Endodermal cell (in vitro differentiated cells): Measurements from ENCODE around the gene MYO1B. TPM values are rescaled to one million over a fixed set of nuclear protein-coding genes. Genes with fewer than 3 reads are reported as not detected.

Experiments
- DNase-seq: peaks from one replicate; pipeline ENCODE4 v3.0.0-alpha.2; 2017
- H3K27ac ChIP-seq: 2 replicates; pipeline ENCODE4 v1.5.1; 2013; ENCODE audit warnings: mild to moderate bottlenecking, low read depth, low read length, moderate library complexity
- H3K27me3 ChIP-seq: 2 replicates; pipeline ENCODE4 v1.6.1; 2013; ENCODE audit warnings: mild to moderate bottlenecking, low read length, moderate library complexity; ENCODE audit not compliant: insufficient read depth, control insufficient read depth, poor library complexity, severe bottlenecking
- H3K36me3 ChIP-seq: 2 replicates; pipeline ENCODE4 v1.7.0; 2013; ENCODE audit warnings: mild to moderate bottlenecking, low read length, moderate library complexity; ENCODE audit not compliant: control insufficient read depth, insufficient read depth
- H3K4me1 ChIP-seq: one replicate; pipeline ENCODE4 v1.7.0; 2013; ENCODE audit warnings: low read length; ENCODE audit not compliant: control insufficient read depth, insufficient read depth
- H3K4me3 ChIP-seq: 2 replicates; pipeline ENCODE4 v1.5.1; 2013; ENCODE audit warnings: mild to moderate bottlenecking, low read length, moderate library complexity
- H3K9ac ChIP-seq: 2 replicates; pipeline ENCODE4 v1.6.1; 2013; ENCODE audit warnings: mild to moderate bottlenecking, low read length, moderate library complexity; ENCODE audit not compliant: poor library complexity, severe bottlenecking; ENCODE audit errors: extremely low read depth
- H3K9me3 ChIP-seq: 2 replicates; pipeline ENCODE4 v1.6.1; 2013; ENCODE audit warnings: mild to moderate bottlenecking, low read length, moderate library complexity; ENCODE audit not compliant: control insufficient read depth
- H3K27ac Mint-ChIP-seq: 2 replicates; pipeline ENCODE4 v1.8.0; 2020; ENCODE audit warnings: mixed read lengths
- H3K27me3 Mint-ChIP-seq: 2 replicates; pipeline ENCODE4 v1.8.0; 2021; ENCODE audit warnings: mild to moderate bottlenecking, mixed read lengths; ENCODE audit not compliant: insufficient read depth
- H3K36me3 Mint-ChIP-seq: 2 replicates; pipeline ENCODE4 v1.8.0; 2020; ENCODE audit warnings: low read depth, mixed read lengths
- H3K4me1 Mint-ChIP-seq: 2 replicates; pipeline ENCODE4 v1.8.0; 2020; ENCODE audit warnings: mixed read lengths
- H3K4me3 Mint-ChIP-seq: 2 replicates; pipeline ENCODE4 v1.8.0; 2020; ENCODE audit warnings: mild to moderate bottlenecking, moderate library complexity, mixed read lengths
- H3K9me3 Mint-ChIP-seq: 2 replicates; pipeline ENCODE4 v1.8.0; 2020; ENCODE audit warnings: mild to moderate bottlenecking, mixed read lengths
- WGBS, 2 experiments: methylation state at CpG; one replicate each; pipeline versions ENCODE4 v1.1.5 to v1.1.7; 2013; ENCODE audit warnings: missing lambda C conversion rate in 2 of 2, mixed read lengths in 1 of 2; ENCODE audit not compliant: insufficient coverage in 1 of 2, insufficient read length in 1 of 2; 5-methylcytosine and 5-hydroxymethylcytosine counted together
- total RNA-seq, 2 donors: library from RNA; stranded (reverse); fragmentation: NEBNext Ultra II Directional in 1 of 2; extraction: Animal tissue kit (Norgen Biotek cat#: 25700) in 1 of 2; gene quantifications; 2 replicates in 1 of 2; 3 replicates in 1 of 2; pipeline ENCODE4 v1.2.1, GENCODE V29; 2021
- TF ChIP-seq, protein P1 (sequence below): fragments of 200-600 bp; sonication (generic); conservative IDR thresholded peaks from 2 replicates; pipeline ENCODE4 v1.5.0; 2021; ENCODE audit warnings: antibody characterized with exemption, mild to moderate bottlenecking

MYO1B gene
- total RNA-seq, 2 donors from 2014 or later, result 145 to 154 TPM

DNA sequence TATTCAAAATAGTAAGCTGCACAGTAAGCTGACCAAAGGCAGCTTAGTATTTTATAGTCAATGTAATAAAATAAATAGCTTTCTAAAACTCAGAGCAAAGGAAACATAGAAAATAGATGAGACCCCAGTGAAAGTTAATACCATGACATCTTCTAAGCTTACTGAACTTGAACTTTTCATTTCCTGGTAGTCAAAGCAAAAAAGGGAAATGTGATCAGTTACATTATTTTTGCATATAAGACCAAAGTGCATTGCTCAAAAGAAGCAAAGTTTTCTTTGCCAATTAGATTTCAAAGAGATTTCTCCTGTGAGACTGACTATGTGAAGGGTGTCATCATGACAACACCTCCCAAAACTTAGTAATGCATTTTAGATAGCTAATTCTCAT is 70.2 kb downstream of the MYO1B start:
- DNase-seq, result no peak
- Histone ChIP-seq H3K4me3 (no peak overlapping the region), H3K36me3 (peaks cover 17% of the 10 kb centered on the region), H3K9me3 (no peaks in the 10 kb centered on the region), H3K27ac (no peak overlapping the region), H3K27me3 (no peaks in the 10 kb centered on the region), H3K4me1 (peaks cover 13% of the 10 kb centered on the region), H3K9ac (no peak overlapping the region)
- Mint-ChIP-seq H3K4me1 (peaks cover 31% of the 10 kb centered on the region), H3K27me3 (no peaks in the 10 kb centered on the region), H3K36me3 (peaks cover 5% of the 10 kb centered on the region), H3K4me3 (no peak overlapping the region), H3K9me3 (no peaks in the 10 kb centered on the region), H3K27ac (no peak overlapping the region)
- TF ChIP-seq, protein P1, sequence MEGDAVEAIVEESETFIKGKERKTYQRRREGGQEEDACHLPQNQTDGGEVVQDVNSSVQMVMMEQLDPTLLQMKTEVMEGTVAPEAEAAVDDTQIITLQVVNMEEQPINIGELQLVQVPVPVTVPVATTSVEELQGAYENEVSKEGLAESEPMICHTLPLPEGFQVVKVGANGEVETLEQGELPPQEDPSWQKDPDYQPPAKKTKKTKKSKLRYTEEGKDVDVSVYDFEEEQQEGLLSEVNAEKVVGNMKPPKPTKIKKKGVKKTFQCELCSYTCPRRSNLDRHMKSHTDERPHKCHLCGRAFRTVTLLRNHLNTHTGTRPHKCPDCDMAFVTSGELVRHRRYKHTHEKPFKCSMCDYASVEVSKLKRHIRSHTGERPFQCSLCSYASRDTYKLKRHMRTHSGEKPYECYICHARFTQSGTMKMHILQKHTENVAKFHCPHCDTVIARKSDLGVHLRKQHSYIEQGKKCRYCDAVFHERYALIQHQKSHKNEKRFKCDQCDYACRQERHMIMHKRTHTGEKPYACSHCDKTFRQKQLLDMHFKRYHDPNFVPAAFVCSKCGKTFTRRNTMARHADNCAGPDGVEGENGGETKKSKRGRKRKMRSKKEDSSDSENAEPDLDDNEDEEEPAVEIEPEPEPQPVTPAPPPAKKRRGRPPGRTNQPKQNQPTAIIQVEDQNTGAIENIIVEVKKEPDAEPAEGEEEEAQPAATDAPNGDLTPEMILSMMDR, result no peak

DNA sequence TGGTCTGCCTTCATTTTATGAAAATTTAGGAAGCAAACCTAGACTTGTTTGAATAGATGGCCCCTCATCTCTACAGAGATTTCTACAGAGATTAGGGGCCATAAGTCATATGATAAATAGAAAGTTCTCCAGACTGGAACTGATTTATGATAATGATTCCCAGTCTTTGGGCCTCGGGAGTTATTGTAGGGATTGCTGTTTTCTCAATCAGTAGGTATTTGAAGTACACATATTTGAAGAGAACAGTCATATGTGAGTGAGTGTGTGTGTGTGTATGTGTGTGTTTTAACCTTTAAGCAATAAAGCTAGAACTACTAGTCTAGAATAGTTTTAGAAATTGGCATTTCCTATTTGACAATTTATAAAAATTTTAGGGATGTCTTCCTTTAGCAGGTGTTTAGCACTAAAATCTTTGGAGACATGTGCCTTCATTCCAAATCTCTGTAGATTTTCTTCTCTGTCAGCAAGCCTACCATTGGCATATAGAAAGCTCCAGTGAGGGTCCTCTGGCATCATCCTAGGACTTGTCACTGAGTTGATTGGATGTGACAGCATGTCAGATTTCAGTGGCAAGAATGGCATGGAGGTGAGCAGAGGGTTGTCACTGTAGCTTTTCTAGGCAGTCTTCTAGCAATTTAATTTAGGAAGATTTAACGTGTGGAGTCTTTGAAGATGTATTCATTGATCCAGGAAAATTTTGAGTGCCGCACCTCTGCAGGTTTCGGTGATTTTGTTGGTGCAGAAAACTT is 71.2 kb downstream of the MYO1B start:
- Mint-ChIP-seq H3K27me3 (no peaks in the 10 kb centered on the region), H3K27ac (no peak overlapping the region), H3K4me1 (peaks cover 40% of the 10 kb centered on the region), H3K36me3 (peaks cover 5% of the 10 kb centered on the region), H3K4me3 (no peak overlapping the region), H3K9me3 (no peaks in the 10 kb centered on the region)
- no peak overlapping the region for H3K4me3 ChIP-seq
- TF ChIP-seq, protein P1, result no peak
- no peak overlapping the region for H3K27ac ChIP-seq
- DNase-seq, result no peak
- H3K9ac ChIP-seq, result no peak overlapping the region
- no peaks in the 10 kb centered on the region for H3K27me3 ChIP-seq
- peaks cover 14% of the 10 kb centered on the region for H3K36me3 ChIP-seq
- peaks cover 13% of the 10 kb centered on the region for H3K4me1 ChIP-seq
- WGBS, 2 experiments, result 95 to 100% methylated on average over 1 to 4 of the region's 4 CpGs
- no peaks in the 10 kb centered on the region for H3K9me3 ChIP-seq

DNA sequence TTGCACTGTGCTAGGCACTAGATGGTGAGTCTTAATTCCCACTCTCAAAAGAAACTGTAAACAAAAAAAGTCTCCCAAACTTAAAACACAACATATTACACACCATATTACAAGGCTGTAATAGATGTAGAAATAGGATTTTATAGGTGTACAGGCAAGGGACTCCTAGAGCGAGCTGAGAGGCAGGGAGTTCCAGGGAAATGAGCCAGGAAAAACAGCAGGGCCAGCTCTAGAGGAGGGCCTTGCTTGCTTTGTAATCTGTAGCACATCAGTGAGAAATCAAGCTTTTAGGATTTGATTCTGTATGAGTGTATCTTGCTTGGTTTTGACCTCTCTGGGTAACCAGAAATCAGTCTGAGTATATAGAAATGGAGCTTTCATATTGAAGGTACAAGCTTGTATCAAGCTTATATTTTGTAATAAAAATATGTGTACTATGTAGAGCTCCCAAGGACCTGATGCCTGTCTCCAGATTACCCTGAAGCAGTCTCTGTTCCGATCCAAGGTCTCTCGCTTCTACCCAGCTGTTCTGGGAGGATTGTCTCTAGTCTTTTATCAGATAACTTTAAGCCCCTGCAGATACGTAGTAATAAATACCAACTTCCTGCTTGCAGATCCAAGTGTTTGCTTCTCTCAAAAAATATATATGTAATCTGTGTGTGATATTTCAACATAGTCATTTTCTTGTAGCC is 73.0 kb downstream of the MYO1B start:
- no peaks in the 10 kb centered on the region for H3K27me3 ChIP-seq
- no peak overlapping the region for H3K9ac ChIP-seq
- H3K4me1 ChIP-seq, result peaks cover 24% of the 10 kb centered on the region
- 77% methylated on average over 4 of the region's 4 CpGs; no CpG with 5 or more reads in 1 of the 2 experiments for WGBS, 2 experiments
- Mint-ChIP-seq H3K36me3 (peaks cover 5% of the 10 kb centered on the region), H3K4me1 (peaks cover 57% of the 10 kb centered on the region), H3K27ac (peak overlapping the region; percentile 59), H3K9me3 (peaks cover 2% of the 10 kb centered on the region), H3K27me3 (no peaks in the 10 kb centered on the region), H3K4me3 (no peak overlapping the region)
- no peaks in the 10 kb centered on the region for H3K9me3 ChIP-seq
- no peak overlapping the region for H3K27ac ChIP-seq
- peaks cover 6% of the 10 kb centered on the region for H3K36me3 ChIP-seq
- no peak overlapping the region for H3K4me3 ChIP-seq
- no peak for DNase-seq
- TF ChIP-seq, protein P1, result no peak
